ENCODE measurements around the gene TENT4A. TPM values are rescaled to one million over a fixed set of nuclear protein-coding genes. Genes with fewer than 3 reads are reported as not detected.

Gene TENT4A
- total RNA-seq, 4 donors from 2014 or later = 11.9 to 15.2 (median 12.7) TPM

GRCh38 chr5:6781716-6782115 is 68.5 kb downstream of the TENT4A start:
- H3K4me3 ChIP-seq = no peak overlapping the region
- ATAC-seq = no peak
- no peaks in the 10 kb centered on the region for H3K36me3 ChIP-seq
- no peaks in the 10 kb centered on the region for H3K4me1 ChIP-seq
- intact Hi-C loops (cut with DNase I; ENCODE audit: low total_unique reads) (no loop called here), in situ Hi-C loops (cut with MboI; ENCODE audit: low sequenced_read_pairs in 4 of 4) (no loop called here)
- no peaks in the 10 kb centered on the region for H3K27me3 ChIP-seq
- H3K9me3 ChIP-seq = no peaks in the 10 kb centered on the region
- no peak overlapping the region for H3K27ac ChIP-seq
- TF ChIP-seq POLR2A (IDR thresholded peaks at IDR 0.05) (no peak), CTCF (IDR thresholded peaks at IDR 0.05 in 4 of 5, conservative IDR thresholded peaks at IDR 0.05 in 1 of 5) (no peak)
- no peak for DNase-seq

- intact Hi-C loops (cut with DNase I; ENCODE audit: low total_unique reads) = no loop called here
- Histone ChIP-seq H3K27me3 (no peaks in the 10 kb centered on the region), H3K4me1 (no peaks in the 10 kb centered on the region), H3K27ac (no peak overlapping the region), H3K9me3 (no peaks in the 10 kb centered on the region), H3K4me3 (no peak overlapping the region), H3K36me3 (no peaks in the 10 kb centered on the region)
- in situ Hi-C loops (cut with MboI; ENCODE audit: low sequenced_read_pairs in 4 of 4) = no loop called here
- ATAC-seq = no peak
- no peak for TF ChIP-seq POLR2A (IDR thresholded peaks at IDR 0.05)
- TF ChIP-seq CTCF (IDR thresholded peaks at IDR 0.05 in 4 of 5, conservative IDR thresholded peaks at IDR 0.05 in 1 of 5) = no peak
- DNase-seq = no peak
Measured at GRCh38 chr5:6783787-6784186, 70.6 kb downstream of the TENT4A start.

- H3K27ac ChIP-seq = no peak overlapping the region
- DNase-seq (no peak), ATAC-seq (no peak)
- intact Hi-C loops (cut with DNase I; ENCODE audit: low total_unique reads) (no loop called here), in situ Hi-C loops (cut with MboI; ENCODE audit: low sequenced_read_pairs in 4 of 4) (no loop called here)
- TF ChIP-seq POLR2A (IDR thresholded peaks at IDR 0.05) (no peak), CTCF (IDR thresholded peaks at IDR 0.05 in 4 of 5, conservative IDR thresholded peaks at IDR 0.05 in 1 of 5) (no peak)
- H3K9me3 ChIP-seq = no peaks in the 10 kb centered on the region
- H3K27me3 ChIP-seq = no peaks in the 10 kb centered on the region
- H3K4me1 ChIP-seq = no peaks in the 10 kb centered on the region
- H3K4me3 ChIP-seq = no peak overlapping the region
- no peaks in the 10 kb centered on the region for H3K36me3 ChIP-seq
Measured at GRCh38 chr5:6784481-6784880, 71.2 kb downstream of the TENT4A start.

- intact Hi-C loops (cut with DNase I; ENCODE audit: low total_unique reads) (no loop called here), in situ Hi-C loops (cut with MboI; ENCODE audit: low sequenced_read_pairs in 4 of 4) (no loop called here)
- Histone ChIP-seq H3K4me3 (no peak overlapping the region), H3K27me3 (no peaks in the 10 kb centered on the region), H3K27ac (no peak overlapping the region), H3K9me3 (no peaks in the 10 kb centered on the region), H3K4me1 (no peaks in the 10 kb centered on the region), H3K36me3 (no peaks in the 10 kb centered on the region)
- DNase-seq (no peak), ATAC-seq (no peak)
- TF ChIP-seq CTCF (IDR thresholded peaks at IDR 0.05 in 4 of 5, conservative IDR thresholded peaks at IDR 0.05 in 1 of 5) (no peak), POLR2A (IDR thresholded peaks at IDR 0.05) (no peak)
Measured at GRCh38 chr5:6785161-6785860, 72.1 kb downstream of the TENT4A start.

DNA sequence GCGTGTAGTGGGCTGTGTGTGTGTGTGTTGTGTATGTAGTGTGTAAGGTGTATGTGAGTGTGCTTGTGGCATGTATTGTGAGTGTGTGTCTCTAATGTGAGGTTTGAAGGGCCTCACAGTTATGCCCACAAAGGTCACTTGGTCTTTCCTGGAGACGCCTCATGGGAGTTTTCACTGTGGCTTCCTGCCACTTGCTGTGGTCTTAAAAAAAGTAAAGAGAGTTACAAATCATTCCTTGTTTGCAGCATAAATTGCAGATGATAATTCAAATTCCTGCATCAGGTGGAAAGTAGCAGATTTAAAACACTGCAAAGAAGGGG is 72.6 kb downstream of the TENT4A start:
- no peak overlapping the region for H3K4me3 ChIP-seq
- H3K9me3 ChIP-seq = no peaks in the 10 kb centered on the region
- no peak for DNase-seq
- H3K36me3 ChIP-seq = no peaks in the 10 kb centered on the region
- TF ChIP-seq POLR2A (IDR thresholded peaks at IDR 0.05) = no peak
- no peak for ATAC-seq
- H3K27ac ChIP-seq = no peak overlapping the region
- H3K27me3 ChIP-seq = no peaks in the 10 kb centered on the region
- intact Hi-C loops (cut with DNase I; ENCODE audit: low total_unique reads) (no loop called here), in situ Hi-C loops (cut with MboI; ENCODE audit: low sequenced_read_pairs in 4 of 4) (no loop called here)
- no peaks in the 10 kb centered on the region for H3K4me1 ChIP-seq
